ENCODE results near the gene KCND3. TPM values are rescaled to one million over a fixed set of nuclear protein-coding genes. Genes with fewer than 3 reads are reported as not detected.

The KCND3 gene
- total RNA-seq, 1 experiment from 2014 or later: 0.15 TPM

- Histone ChIP-seq H3K4me1 (ENCODE audit: insufficient read depth, low read length) (0 out of 2 replicates have a peak, but pooled peaks cover 2% of the 10 kb centered on the region), H2BK15ac (ENCODE audit: low read depth, low read length) (no peak overlapping the region), H2AFZ (ENCODE audit: low read length) (no peak overlapping the region), H3K56ac (ENCODE audit: insufficient read length, low read depth, low read length) (no peak overlapping the region), H3K14ac (ENCODE audit: insufficient read depth, low read length) (no peak overlapping the region), H2BK5ac (ENCODE audit: insufficient read length, low read length) (no peak overlapping the region), H3T11ph (ENCODE audit: low read length) (no peak overlapping the region), H4K8ac (replicated peaks; ENCODE audit: insufficient read length, low read depth, low read length) (no peak overlapping the region), H4K5ac (ENCODE audit: insufficient read length, low read depth, low read length) (no peak overlapping the region), H3K23ac (ENCODE audit: insufficient read length, low read depth, low read length) (no peak overlapping the region), H4K20me1 (ENCODE audit: control insufficient read depth, insufficient read depth, insufficient read length) (no peaks in the 10 kb centered on the region), H3K4ac (ENCODE audit: low read depth, low read length) (no peak overlapping the region), H2BK20ac (ENCODE audit: low read depth, low read length, poor library complexity, severe bottlenecking) (no peak overlapping the region), H3K9me3 (ENCODE audit: control insufficient read depth, low read depth, low read length) (no peaks in the 10 kb centered on the region), H2BK12ac (ENCODE audit: insufficient read length, low read depth, low read length) (no peak overlapping the region), H3K79me1 (ENCODE audit: insufficient read depth, low read depth, low read length, poor library complexity, severe bottlenecking) (no peaks in the 10 kb centered on the region), H2BK120ac (ENCODE audit: low read depth, low read length, poor library complexity, severe bottlenecking) (no peak overlapping the region), H3K27ac (ENCODE audit: insufficient read length, low read depth, low read length) (no peak overlapping the region), H3K27me3 (ENCODE audit: insufficient read depth, low read length) (no peaks in the 10 kb centered on the region), H3K9ac (ENCODE audit: extremely low read depth, insufficient read length, low read length) (no peak overlapping the region), H4K91ac (ENCODE audit: insufficient read length, low read depth, low read length) (no peak overlapping the region), H3K79me2 (ENCODE audit: insufficient read depth, low read length) (no peaks in the 10 kb centered on the region), H3K4me2 (ENCODE audit: insufficient read depth, insufficient read length, low read length) (no peak overlapping the region), H3K18ac (ENCODE audit: insufficient read length, low read depth, low read length) (no peak overlapping the region), H3K23me2 (ENCODE audit: insufficient read length, low read depth, low read length, poor library complexity, severe bottlenecking) (no peaks in the 10 kb centered on the region), H2AK5ac (ENCODE audit: insufficient read length, low read length) (no peak overlapping the region)
- Mint-ChIP-seq H3K9me3 (peaks cover 0 to 2% of the 10 kb centered on the region in 2 experiments; a peak in 1 of 5 replicates), H3K27ac (no peak overlapping the region), H3K27me3 (ENCODE audit: low read depth) (peaks cover 1% of the 10 kb centered on the region; the same call in 1 of the 2 replicates), H3K4me3 (no peak overlapping the region), H3K4me1 (peaks cover 11 to 15% of the 10 kb centered on the region in 2 experiments), H3K36me3 (ENCODE audit: insufficient read depth in 1 of 3, low read depth in 3 of 3) (no peaks in the 10 kb centered on the region; a peak in 1 of 7 replicates)
- no peak for DNase-seq
- no CpG with 5 or more reads among the region's 15 CpGs for WGBS (ENCODE audit: extremely low coverage, insufficient read length, low lambda C conversion rate)
- no peak for TF ChIP-seq CTCF (conservative IDR thresholded peaks at IDR 0.05)
Observed at GRCh38 chr1:111943846-111944749, 45.4 kb downstream of the KCND3 start.

Data from H9 (cell line).